GM12891 (cell line): ENCODE data around the gene PLCL1.
"Not testable (repeated sequence)": the region's sequence is repeated elsewhere in the genome, so short reads cannot be mapped to it uniquely, and the experiment has no call there.

Experiments
- DNase-seq: peaks from one replicate; pipeline ENCODE4 v3.0.0; 2011; ENCODE audit warnings: low spot score; ENCODE audit not compliant: insufficient read length
- FAIRE-seq: peaks from 2 replicates; lab custom pipeline; 2011; peaks lifted over from hg19 to GRCh38; lab: Jason Lieb, UNC
- PAX5 ChIP-seq: IDR thresholded peaks from 2 replicates; pipeline ENCODE4 v1.6.1; 2011; ENCODE audit warnings: low read length, moderate library complexity, mild to moderate bottlenecking; ENCODE audit not compliant: insufficient read depth, severe bottlenecking
- POLR2A ChIP-seq: IDR thresholded peaks from 2 replicates; pipeline ENCODE4 v1.6.1; 2011; ENCODE audit warnings: low read depth, low read length, control low read depth
- POLR2AphosphoS5 ChIP-seq: IDR thresholded peaks from 2 replicates; pipeline ENCODE4 v1.6.1; 2011; ENCODE audit warnings: low read depth, low read length, control low read depth
- POU2F2 ChIP-seq: IDR thresholded peaks from 2 replicates; pipeline ENCODE4 v1.6.1; 2011; ENCODE audit warnings: low read depth, mild to moderate bottlenecking, control low read depth, low read length, moderate library complexity
- SPI1 ChIP-seq: IDR thresholded peaks from 2 replicates; pipeline ENCODE4 v1.6.1; 2011; ENCODE audit warnings: low read depth, low read length, control low read depth
- TAF1 ChIP-seq: IDR thresholded peaks from 2 replicates; pipeline ENCODE4 v1.6.1; 2011; ENCODE audit warnings: low read depth, low read length, control low read depth

The PLCL1 gene

DNA sequence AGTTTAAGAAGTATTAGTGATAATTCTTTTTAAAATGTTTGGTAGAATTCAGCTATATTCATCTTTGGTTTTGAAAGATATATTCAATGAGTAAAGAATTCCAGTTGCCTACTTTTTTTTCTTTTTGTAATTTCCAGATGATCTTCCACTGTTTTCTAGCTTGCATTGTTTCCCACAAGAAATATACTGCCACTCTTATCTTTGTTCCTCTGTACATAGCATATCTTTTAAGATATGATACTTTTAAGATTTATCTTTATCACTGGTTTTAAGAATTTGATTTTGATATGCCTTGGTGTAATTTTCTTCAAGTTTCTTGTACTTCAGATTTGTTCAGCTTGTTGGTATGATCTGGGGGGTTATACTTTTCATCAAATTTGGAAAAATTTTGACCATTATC is 374.4 kb downstream of the PLCL1 start:
- no peak for FAIRE-seq
- no peak for TF ChIP-seq POLR2AphosphoS5
- no peak for TF ChIP-seq SPI1
- no peak for TF ChIP-seq POLR2A
- no peak for TF ChIP-seq TAF1
- no peak for TF ChIP-seq POU2F2
- TF ChIP-seq PAX5, result no peak
- DNase-seq, result no peak

DNA sequence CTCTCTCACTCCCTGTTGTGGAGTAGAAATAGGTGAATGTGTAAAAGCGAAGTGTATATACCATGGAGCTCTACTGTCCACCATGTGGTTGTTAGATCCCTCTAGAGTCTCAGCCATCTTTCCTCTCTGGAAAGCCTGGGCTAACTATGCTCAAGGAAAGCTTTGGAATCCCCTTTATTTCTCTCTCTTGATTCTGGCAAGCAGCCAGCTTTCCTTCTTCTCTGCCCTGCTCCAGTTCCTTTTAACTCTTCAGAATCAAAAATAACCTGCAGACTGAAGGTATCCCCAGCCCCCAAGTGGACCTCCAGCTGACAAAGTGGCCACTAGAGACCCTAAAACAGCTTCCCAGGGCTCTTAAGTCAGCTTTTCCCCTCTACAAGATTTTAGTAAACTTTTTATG is 381.9 kb downstream of the PLCL1 start:
- FAIRE-seq, result no peak
- no peak for TF ChIP-seq PAX5
- TF ChIP-seq POLR2AphosphoS5, result no peak
- no peak for TF ChIP-seq POU2F2
- TF ChIP-seq POLR2A, result no peak
- DNase-seq, result no peak

DNA sequence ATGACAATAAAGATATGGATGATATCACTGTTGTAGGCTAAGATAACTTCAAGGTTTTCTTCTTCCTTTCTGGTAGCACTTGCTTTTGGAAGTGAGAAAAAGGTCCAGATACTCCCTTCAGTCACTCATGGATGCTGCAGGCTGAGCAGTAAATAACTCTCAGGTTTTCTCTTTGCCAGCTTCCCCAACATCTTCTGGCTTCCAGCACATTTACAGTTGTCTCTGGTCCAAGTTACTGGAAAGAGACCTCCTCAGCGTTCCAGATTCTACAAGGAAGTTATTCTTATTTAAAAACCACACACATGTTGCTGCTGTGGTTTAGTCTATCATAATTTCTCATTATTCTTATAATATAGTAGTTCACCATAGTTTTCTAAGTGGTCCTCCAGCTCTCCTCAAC is 383.4 kb downstream of the PLCL1 start:
- TF ChIP-seq SPI1, result no peak
- TF ChIP-seq PAX5, result no peak
- no peak for TF ChIP-seq POLR2A
- no peak for TF ChIP-seq POLR2AphosphoS5
- TF ChIP-seq POU2F2, result no peak
- TF ChIP-seq TAF1, result no peak
- FAIRE-seq, result no peak
- no peak for DNase-seq

DNA sequence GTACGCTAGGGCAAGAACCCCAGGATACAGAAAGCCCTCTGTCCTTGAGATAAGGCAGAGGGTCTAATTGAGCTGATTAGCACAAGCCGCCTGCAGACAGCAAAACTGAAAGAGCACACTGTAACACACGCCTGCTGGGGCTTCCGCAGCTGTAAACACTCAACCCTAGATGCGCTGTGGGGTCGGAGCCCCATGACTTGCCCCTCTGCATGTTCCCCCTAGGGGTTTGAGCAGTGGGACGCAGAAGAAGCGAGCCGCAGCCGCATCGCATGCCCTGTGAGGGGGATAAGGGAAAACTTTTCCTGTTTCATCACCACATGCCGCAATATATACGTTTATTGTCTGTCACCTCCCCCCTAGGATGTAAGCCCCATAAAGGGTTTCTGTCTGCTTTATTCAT is 384.6 kb downstream of the PLCL1 start:
- no peak for TF ChIP-seq SPI1
- no peak for TF ChIP-seq POLR2A
- DNase-seq, result no peak
- no peak for FAIRE-seq

DNA sequence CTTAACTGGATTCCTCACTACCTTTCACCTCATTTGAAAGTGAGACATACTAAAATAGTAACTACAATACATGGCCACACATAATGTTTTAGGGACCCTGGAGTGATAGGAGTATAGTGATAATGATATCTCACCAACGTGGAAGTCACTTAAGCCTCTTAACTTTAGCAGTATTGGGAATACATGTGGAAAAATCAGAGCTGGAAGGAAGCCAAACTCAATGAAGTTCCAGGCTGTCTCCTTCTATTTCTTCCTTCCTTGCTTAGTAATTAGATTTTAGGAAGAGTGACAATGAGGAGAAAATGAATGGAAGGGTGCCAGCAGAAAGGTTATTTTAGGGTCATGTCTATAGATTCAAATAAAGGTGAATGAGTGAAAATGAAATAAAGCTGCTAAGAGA is 387.3 kb downstream of the PLCL1 start:
- DNase-seq (no peak), FAIRE-seq (no peak)
- no peak for TF ChIP-seq POU2F2
- no peak for TF ChIP-seq POLR2AphosphoS5
- TF ChIP-seq PAX5, result no peak
- no peak for TF ChIP-seq SPI1
- TF ChIP-seq POLR2A, result no peak
- TF ChIP-seq TAF1, result no peak

DNA sequence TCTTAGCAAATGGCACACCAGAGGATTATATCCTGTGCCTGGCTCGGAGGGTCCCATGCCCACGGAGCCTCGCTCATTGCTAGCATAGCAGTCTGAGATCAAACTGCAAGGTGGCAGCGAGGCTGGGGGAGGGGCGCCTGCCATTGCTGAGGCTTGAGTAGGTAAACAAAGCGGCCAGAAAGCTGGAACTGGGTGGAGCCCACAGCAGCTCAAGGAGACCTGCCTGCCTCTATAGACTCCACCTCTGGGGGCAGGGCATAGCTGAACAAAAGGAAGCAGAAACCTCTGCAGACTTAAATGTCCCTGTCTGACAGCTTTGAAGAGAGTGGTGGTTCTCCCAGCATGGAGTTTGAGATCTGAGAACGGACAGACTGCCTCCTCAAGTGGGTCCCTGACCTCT is 392.2 kb downstream of the PLCL1 start:
- not testable (repeated sequence) for DNase-seq, FAIRE-seq
